SU-DHL-6 (cell line): ENCODE results near the gene CDC16.

Experiments used
- H2AFZ ChIP-seq: fragments of 200-600 bp; sonication (generic); 2 replicates; pipeline ENCODE4 v1.6.1; 2014; ENCODE audit warnings: low read depth, mild to moderate bottlenecking, moderate library complexity, mixed read lengths, antibody characterized with exemption, low read length; ENCODE audit not compliant: severe bottlenecking
- H3F3A ChIP-seq: fragments of 200-600 bp; shearing (Covaris generic); 2 replicates; pipeline ENCODE4 v1.6.0; 2016; ENCODE audit warnings: antibody characterized with exemption, mild to moderate bottlenecking; ENCODE audit not compliant: insufficient read depth
- H3K27ac ChIP-seq: fragments of 200-600 bp; sonication (generic); 2 replicates; pipeline ENCODE4 v1.5.1; 2016; ENCODE audit warnings: low read depth, mild to moderate bottlenecking, low read length, moderate library complexity, mixed read lengths
- H3K27me3 ChIP-seq: fragments of 200-600 bp; sonication (generic), shearing (Covaris generic); 2 replicates; pipeline ENCODE4 v1.6.0; 2014; ENCODE audit warnings: mild to moderate bottlenecking, low read length
- H3K36me3 ChIP-seq: fragments of 200-600 bp; sonication (generic); 2 replicates; pipeline ENCODE4 v1.6.1; 2014; ENCODE audit warnings: mild to moderate bottlenecking, low read length, mixed read lengths
- H3K4me2 ChIP-seq: fragments of 300-600, 200-600 bp; shearing (Covaris generic), sonication (generic); 2 replicates; pipeline ENCODE4 v1.6.0; 2014; ENCODE audit warnings: low read length, low read depth, mild to moderate bottlenecking; ENCODE audit not compliant: poor library complexity, severe bottlenecking
- H3K4me3 ChIP-seq: fragments of 200-600 bp; sonication (generic); 2 replicates; pipeline ENCODE4 v1.5.1; 2014; ENCODE audit warnings: antibody characterized with exemption, low read length, mild to moderate bottlenecking, mixed read lengths; ENCODE audit not compliant: insufficient read depth, poor library complexity, severe bottlenecking
- H3K79me2 ChIP-seq: fragments of 200-600 bp; sonication (generic); 2 replicates; pipeline ENCODE4 v1.6.1; 2014; ENCODE audit warnings: mild to moderate bottlenecking, low read length, moderate library complexity; ENCODE audit not compliant: insufficient read depth
- H3K9ac ChIP-seq: fragments of 200-600 bp; sonication (generic); 2 replicates; pipeline ENCODE4 v1.7.0; 2014; ENCODE audit warnings: mild to moderate bottlenecking, low read length
- H3K9me2 ChIP-seq: fragments of 200-600 bp; sonication (generic); replicated peaks from 2 replicates; pipeline ENCODE4 v1.6.1; 2014; ENCODE audit warnings: low read length; ENCODE audit not compliant: insufficient read depth
- H3K9me3 ChIP-seq: fragments of 200-600 bp; sonication (generic); 2 replicates; pipeline ENCODE4 v1.6.1; 2014; ENCODE audit warnings: low read length, mixed read lengths; ENCODE audit not compliant: insufficient read depth
- H4K20me1 ChIP-seq: fragments of 200-600 bp; sonication (generic); 2 replicates; pipeline ENCODE4 v1.6.1; 2014; ENCODE audit warnings: low read depth, mild to moderate bottlenecking, antibody characterized with exemption, low read length, moderate library complexity, mixed read lengths
- TF ChIP-seq, protein P1 (sequence below): fragments of 200-600 bp; sonication (generic); IDR thresholded peaks from one replicate; pipeline ENCODE4 v1.5.1; 2017; ENCODE audit warnings: antibody characterized with exemption, mild to moderate bottlenecking, low read length, moderate library complexity; ENCODE audit not compliant: insufficient read depth, poor library complexity, severe bottlenecking

CDC16 gene, protein sequence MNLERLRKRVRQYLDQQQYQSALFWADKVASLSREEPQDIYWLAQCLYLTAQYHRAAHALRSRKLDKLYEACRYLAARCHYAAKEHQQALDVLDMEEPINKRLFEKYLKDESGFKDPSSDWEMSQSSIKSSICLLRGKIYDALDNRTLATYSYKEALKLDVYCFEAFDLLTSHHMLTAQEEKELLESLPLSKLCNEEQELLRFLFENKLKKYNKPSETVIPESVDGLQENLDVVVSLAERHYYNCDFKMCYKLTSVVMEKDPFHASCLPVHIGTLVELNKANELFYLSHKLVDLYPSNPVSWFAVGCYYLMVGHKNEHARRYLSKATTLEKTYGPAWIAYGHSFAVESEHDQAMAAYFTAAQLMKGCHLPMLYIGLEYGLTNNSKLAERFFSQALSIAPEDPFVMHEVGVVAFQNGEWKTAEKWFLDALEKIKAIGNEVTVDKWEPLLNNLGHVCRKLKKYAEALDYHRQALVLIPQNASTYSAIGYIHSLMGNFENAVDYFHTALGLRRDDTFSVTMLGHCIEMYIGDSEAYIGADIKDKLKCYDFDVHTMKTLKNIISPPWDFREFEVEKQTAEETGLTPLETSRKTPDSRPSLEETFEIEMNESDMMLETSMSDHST

DNA sequence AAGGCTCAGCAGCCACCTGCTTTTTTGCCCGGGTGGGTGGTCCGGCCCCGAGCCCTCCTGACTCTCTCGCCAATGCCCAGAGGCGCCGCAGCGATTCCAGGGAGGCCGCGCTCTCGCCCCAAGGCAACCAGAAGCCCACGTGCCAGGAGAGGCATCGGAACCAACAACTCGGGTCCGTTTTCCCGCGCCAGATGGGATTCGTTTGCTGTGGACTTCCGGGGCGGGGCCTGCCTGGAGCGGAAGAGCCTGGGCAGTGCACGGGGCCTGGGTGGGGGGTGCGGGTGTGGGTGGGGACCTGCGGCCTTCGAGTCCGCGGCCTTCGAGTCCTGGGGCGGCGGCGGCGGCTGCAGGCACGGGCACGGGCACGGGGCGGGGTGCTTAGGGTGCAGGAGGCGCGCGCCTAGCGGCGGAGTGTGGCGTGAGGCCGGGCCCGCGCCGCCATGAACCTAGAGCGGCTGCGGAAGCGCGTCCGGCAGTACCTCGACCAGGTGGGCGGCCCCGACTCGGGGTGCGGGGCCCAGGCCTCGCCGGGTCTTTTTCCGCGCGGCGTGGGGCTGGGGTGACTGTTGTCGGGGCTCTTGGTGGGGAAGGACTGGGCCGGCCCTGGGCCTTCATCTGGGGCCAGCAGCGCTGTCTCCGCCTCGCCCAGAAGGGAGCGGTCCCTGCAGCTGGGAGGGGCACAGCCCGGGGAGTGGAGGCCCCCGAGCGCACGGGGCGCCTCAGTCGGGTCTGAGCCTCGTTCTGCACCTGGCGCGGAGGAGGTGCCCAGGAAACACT lies at the start of gene CDC16:
CDC16 (plus strand) TSS at position 253 of the 777 bp plus-strand sequence; CDS start at position 441, 188 bp downstream.
- H3F3A ChIP-seq, result 0 out of 2 replicates have a peak, but pooled peaks cover 6% of the 10 kb centered on the region
- H3K79me2 ChIP-seq, result peaks cover 23% of the 10 kb centered on the region
- peak within 1 kb of the TSS; percentile 67 for H3K4me3 ChIP-seq
- H3K27me3 ChIP-seq, result no peaks in the 10 kb centered on the region
- H3K9me2 ChIP-seq, result no peaks in the 10 kb centered on the region
- H3K36me3 ChIP-seq, result peaks cover 18% of the 10 kb centered on the region; the same call in 1 of the 2 replicates
- TF ChIP-seq, protein P1, sequence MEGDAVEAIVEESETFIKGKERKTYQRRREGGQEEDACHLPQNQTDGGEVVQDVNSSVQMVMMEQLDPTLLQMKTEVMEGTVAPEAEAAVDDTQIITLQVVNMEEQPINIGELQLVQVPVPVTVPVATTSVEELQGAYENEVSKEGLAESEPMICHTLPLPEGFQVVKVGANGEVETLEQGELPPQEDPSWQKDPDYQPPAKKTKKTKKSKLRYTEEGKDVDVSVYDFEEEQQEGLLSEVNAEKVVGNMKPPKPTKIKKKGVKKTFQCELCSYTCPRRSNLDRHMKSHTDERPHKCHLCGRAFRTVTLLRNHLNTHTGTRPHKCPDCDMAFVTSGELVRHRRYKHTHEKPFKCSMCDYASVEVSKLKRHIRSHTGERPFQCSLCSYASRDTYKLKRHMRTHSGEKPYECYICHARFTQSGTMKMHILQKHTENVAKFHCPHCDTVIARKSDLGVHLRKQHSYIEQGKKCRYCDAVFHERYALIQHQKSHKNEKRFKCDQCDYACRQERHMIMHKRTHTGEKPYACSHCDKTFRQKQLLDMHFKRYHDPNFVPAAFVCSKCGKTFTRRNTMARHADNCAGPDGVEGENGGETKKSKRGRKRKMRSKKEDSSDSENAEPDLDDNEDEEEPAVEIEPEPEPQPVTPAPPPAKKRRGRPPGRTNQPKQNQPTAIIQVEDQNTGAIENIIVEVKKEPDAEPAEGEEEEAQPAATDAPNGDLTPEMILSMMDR, result no peak
- peak within 1 kb of the TSS; percentile 75 for H3K9ac ChIP-seq
- peak within 1 kb of the TSS; percentile 99 for H2AFZ ChIP-seq
- no peaks in the 10 kb centered on the region for H4K20me1 ChIP-seq
- no peaks in the 10 kb centered on the region for H3K9me3 ChIP-seq
- peak within 1 kb of the TSS; percentile 85 for H3K4me2 ChIP-seq
- H3K27ac ChIP-seq, result peak within 1 kb of the TSS; percentile 59

DNA sequence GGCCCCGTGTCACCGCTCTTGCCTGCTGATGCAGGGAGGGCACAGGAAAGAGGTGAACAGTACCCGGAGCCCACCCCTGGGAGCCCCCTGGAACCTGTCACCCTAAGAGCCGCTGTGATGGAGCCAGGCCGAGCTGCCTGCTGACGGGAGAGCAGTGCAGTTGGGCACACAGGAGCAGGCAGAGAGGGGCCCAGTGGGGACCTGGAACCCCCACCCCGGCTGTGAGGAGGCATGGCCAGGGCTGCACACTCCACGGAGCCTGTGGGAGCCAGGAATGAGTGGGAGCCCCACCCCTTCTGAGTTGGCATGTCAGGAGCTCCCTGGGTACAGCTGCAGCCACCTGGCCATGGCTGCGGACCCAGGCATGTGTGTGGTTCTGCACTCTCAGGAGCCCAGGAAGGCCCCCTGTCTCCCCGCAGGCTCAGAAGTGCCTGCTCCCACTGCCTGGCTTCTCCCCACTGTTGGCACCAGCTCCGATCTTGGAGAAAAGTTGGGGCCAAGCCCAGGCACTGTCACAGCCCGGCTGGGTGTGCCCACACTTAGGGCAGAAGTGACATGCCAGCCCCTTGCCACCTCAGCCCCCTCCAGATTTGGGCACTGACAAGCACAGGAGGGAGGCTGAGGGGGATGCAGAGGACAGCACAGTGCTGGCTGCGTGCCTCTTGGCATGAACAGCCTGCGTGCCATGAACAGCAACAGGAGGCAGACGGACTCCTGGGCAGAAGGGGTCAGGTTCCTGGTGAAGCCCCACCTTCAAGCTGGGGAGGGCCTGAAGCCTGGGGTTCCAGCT lies 49.3 kb upstream of the CDC16 start:
- H3K79me2 ChIP-seq, result no peaks in the 10 kb centered on the region
- H3K27me3 ChIP-seq, result no peaks in the 10 kb centered on the region
- no peaks in the 10 kb centered on the region for H3F3A ChIP-seq
- TF ChIP-seq, protein P1, result no peak
- H3K4me3 ChIP-seq, result no peak overlapping the region
- no peak overlapping the region for H3K9ac ChIP-seq
- H3K9me2 ChIP-seq, result no peaks in the 10 kb centered on the region
- peaks cover 21% of the 10 kb centered on the region; the same call in 1 of the 2 replicates for H3K9me3 ChIP-seq
- H4K20me1 ChIP-seq, result no peaks in the 10 kb centered on the region
- H3K4me2 ChIP-seq, result no peak overlapping the region
- H2AFZ ChIP-seq, result no peak overlapping the region
- no peaks in the 10 kb centered on the region for H3K36me3 ChIP-seq
- H3K27ac ChIP-seq, result no peak overlapping the region

DNA sequence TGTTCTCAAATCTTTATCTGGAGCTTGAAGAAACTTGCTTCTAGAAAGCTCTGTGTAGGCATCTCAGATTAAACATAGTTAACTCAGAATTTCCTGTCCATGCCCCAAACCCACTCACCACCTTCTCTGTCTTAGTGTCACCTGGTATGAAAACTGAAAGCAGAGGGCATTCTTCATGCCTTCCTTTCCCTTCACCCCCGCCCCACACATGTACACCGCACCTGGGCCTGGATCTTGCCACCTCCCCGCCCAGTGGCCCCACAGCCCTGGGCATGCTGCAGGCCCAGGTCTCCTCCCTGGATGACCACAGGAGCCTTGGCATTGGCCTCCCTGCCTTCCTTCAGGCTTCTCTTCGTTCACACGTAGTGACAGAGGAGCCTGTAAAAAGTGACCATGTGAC lies 39.8 kb upstream of the CDC16 start:
- Histone ChIP-seq H3K27me3 (no peaks in the 10 kb centered on the region), H3F3A (no peaks in the 10 kb centered on the region), H3K27ac (no peak overlapping the region), H3K9ac (no peak overlapping the region), H2AFZ (no peak overlapping the region), H3K9me2 (no peaks in the 10 kb centered on the region), H3K4me2 (no peak overlapping the region), H3K4me3 (no peak overlapping the region), H4K20me1 (no peaks in the 10 kb centered on the region), H3K36me3 (no peaks in the 10 kb centered on the region), H3K79me2 (no peaks in the 10 kb centered on the region), H3K9me3 (no peaks in the 10 kb centered on the region)
- TF ChIP-seq, protein P1, result no peak
